Inferior parietal cortex (tissue), 1 donor: ENCODE results near the gene SLC25A21.

ENCODE experiments used
- DNase-seq: peaks from one replicate; pipeline ENCODE4 v3.0.0-alpha.2; 2016; ENCODE audit errors: extremely low spot score

SLC25A21 gene

GRCh38 chr14:36652542-36653201 lies 519.7 kb downstream of the SLC25A21 start:
- no peak for DNase-seq

- DNase-seq, result no peak
Measured at GRCh38 chr14:36649872-36650650, 522.3 kb downstream of the SLC25A21 start.

DNA sequence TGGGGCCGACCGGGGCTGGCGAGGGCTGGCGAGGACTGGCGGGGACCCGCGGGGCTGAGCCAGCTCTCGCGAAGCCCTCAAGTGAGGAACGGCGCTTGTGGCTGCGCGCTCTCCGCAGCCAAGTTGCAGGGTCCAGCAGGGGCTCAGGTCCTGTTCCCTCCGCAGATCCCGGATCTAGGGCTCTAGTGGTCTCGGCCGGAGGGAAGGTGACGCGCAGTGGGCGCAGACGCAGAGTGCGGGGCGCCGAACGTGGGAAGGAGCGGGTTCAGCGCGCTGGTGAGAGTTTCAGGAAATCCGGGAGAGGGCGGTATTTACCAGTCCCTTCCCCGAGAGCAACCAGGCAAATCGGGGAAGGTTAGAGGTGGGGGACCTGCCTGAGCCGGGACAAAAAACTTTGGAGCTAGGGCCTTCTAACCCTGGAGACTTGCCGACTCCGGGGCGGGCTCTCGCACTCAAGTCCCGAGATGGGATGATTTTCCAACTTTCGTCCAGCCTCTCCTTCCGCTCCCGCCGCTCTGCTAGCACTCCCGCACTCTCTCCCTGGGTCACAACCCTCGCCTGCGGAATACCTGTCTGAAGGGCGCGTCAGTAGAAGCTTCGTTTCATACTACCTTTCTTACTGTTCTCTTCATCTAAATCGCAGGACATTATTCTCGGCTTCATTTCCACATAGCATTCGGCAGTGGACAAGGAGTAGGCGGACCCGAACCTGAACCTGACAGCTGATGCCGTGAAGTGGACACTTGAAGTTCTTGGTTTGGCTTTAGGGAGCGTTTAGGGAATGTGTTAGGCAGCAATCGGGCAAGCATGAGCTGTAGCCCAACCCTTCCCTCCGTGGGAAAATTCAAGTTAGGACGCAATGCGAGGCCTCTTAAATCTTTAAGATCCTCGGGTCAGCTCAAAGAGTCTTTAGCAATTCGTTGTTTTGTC lies 524.3 kb downstream of the SLC25A21 start:
- no peak for DNase-seq

DNA sequence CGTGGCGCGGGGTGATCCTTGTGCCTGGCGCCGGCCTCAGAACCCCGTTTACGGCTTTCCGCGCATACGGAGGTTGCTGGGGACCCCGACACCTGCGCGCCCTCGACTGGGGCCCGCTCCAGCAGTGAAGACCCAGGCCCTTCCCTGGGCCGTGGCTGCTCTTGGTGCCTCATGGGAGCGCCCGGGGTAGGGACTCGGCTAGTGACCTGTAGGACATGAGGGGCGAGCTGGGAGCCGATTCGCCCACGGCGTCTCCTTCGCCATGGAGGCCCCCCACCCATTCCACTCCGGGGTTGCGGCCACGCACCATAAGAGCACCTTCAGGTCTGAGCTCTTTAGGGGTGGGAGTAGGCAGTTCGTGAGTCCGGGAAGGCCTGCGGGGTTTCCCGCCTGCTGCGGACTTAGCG lies 525.0 kb downstream of the SLC25A21 start:
- DNase-seq, result no peak

DNA sequence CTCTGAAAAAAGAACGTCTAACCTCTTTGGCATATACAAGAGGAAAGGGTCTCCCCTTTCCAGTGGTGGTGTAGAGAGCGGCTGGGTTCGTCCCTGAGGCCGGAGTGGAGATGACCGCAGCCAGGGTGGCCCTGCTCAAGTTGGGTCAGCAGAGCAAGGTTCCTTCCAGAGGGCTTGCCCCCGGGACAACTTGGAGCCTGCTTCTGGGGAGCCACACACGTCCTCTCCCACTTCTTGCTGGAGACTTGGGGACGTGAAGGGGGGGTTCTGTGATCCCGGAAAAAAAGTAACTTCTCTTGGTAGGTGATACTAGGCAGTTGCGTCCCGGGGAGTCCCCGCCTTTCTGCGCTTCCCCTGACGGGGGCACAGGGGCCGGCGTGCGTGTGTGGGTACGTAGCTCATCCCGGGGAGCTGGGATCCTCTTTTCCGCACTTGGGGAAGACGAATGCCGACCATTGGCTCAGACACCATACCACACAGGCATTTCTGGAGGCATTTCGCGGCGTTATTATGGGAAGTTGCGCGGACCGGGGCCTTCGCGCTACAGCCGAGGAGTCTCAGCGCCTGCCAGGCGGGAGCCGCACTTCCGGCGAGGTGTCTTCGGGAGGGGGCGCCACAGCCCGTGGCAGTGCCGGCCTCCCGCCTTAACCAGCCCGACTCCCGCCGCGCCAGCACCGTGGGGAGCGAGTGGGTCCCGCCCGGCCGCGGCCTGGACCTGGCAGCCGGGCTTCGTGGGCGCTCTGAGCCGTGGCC lies 525.6 kb downstream of the SLC25A21 start:
- DNase-seq, result no peak

- no peak for DNase-seq
Measured at GRCh38 chr14:36633580-36633979, 538.8 kb downstream of the SLC25A21 start.
